ENCODE data around the gene KAT6B.

The KAT6B gene

GRCh38 chr10:74898201-74898976, 72.0 kb downstream of the KAT6B start:
- DNase-seq (ENCODE audit: low spot score): no peak

GRCh38 chr10:74900297-74900696, 73.9 kb downstream of the KAT6B start:
- Histone ChIP-seq H3K27ac (no peak overlapping the region), H3K4me3 (no peak overlapping the region)
- TF ChIP-seq, protein P1, sequence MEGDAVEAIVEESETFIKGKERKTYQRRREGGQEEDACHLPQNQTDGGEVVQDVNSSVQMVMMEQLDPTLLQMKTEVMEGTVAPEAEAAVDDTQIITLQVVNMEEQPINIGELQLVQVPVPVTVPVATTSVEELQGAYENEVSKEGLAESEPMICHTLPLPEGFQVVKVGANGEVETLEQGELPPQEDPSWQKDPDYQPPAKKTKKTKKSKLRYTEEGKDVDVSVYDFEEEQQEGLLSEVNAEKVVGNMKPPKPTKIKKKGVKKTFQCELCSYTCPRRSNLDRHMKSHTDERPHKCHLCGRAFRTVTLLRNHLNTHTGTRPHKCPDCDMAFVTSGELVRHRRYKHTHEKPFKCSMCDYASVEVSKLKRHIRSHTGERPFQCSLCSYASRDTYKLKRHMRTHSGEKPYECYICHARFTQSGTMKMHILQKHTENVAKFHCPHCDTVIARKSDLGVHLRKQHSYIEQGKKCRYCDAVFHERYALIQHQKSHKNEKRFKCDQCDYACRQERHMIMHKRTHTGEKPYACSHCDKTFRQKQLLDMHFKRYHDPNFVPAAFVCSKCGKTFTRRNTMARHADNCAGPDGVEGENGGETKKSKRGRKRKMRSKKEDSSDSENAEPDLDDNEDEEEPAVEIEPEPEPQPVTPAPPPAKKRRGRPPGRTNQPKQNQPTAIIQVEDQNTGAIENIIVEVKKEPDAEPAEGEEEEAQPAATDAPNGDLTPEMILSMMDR (IDR thresholded peaks at IDR 0.05): no peak
- no peak for DNase-seq (ENCODE audit: low spot score)

More at GRCh38 chr10:74898201-74898976, 72.0 kb downstream of the KAT6B start:
- H3K4me3 ChIP-seq: no peak overlapping the region
- no peak overlapping the region for H3K27ac ChIP-seq
- TF ChIP-seq, protein P1 (IDR thresholded peaks at IDR 0.05): no peak

- H3K4me3 ChIP-seq: no peak overlapping the region
- no peak for DNase-seq (ENCODE audit: low spot score)
- no peak overlapping the region for H3K27ac ChIP-seq
- TF ChIP-seq, protein P1 (IDR thresholded peaks at IDR 0.05): no peak
Observed at GRCh38 chr10:74901301-74901700, 74.9 kb downstream of the KAT6B start.

GRCh38 chr10:74901867-74902450, 75.6 kb downstream of the KAT6B start:
- no peak overlapping the region for H3K4me3 ChIP-seq
- TF ChIP-seq, protein P1 (IDR thresholded peaks at IDR 0.05): no peak
- no peak overlapping the region for H3K27ac ChIP-seq
- DNase-seq (ENCODE audit: low spot score): no peak

DNA sequence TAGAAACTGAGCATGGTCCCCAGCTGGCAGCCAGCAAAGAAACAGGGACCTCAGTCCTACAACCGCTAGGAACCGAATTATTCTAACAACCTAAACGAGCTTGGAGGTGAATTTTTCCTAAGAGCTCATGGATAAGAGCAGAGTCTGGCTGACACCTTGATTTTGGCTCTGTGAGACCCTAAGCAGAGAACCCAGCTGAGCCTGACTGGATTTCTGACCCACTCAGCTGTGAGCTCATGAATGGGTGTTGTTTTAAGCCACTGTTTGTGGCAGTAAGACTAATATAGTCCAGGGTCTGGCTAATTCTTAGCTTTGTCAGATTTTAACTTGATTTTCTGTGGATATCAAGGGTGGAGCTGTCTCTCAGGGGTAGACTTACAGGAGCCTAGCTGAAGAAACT, 77.1 kb downstream of the KAT6B start:
- H3K27ac ChIP-seq: no peak overlapping the region
- DNase-seq (ENCODE audit: low spot score): no peak

DNA sequence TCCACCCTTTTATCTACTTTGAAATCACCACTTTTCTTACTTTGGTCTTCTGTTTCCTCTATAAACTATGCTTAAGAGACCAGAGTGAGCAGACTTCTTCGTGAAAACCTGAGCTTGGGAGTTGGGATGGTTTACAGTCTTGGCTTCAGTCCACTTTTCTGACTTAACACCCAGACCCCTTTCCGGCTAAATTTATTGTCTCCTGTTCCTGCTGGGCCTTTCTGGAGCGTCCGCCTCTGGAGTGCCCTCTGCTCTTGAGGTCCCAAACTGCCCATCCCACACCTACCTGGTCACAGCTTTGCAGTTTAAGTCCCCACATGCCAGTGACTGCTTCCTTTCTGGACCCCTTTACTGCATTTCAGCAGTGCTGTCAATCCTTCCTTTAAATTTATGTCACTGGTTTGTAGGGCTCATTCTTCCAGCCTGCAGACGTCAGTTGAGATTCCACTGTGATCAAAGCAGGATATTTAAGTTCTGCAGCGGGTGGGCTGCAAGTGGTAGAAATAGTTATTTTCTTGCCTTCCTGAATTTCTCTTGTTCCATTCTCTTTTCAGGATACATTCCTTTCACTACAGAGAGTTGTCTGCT, 80.3 kb downstream of the KAT6B start:
- no peak for DNase-seq (ENCODE audit: low spot score)
- Histone ChIP-seq H3K4me3 (no peak overlapping the region), H3K27ac (no peak overlapping the region)
- TF ChIP-seq, protein P1 (IDR thresholded peaks at IDR 0.05): no peak

More for the DNA sequence above, 77.1 kb downstream of the KAT6B start:
- TF ChIP-seq, protein P1 (IDR thresholded peaks at IDR 0.05): no peak
- no peak overlapping the region for H3K4me3 ChIP-seq

Data from coronary artery (tissue), 2 donors.